Fibroblast of the conjunctiva (primary cell): Measurements from ENCODE around the gene TAP2.

Source experiments
- DNase-seq: peaks from one replicate; pipeline ENCODE4 v3.0.0-alpha.2; 2010; ENCODE audit warnings: low read depth

The TAP2 gene

GRCh38 chr6:32792901-32793435, 45.6 kb downstream of the TAP2 start:
- DNase-seq: no peak

GRCh38 chr6:32790306-32790705, 48.2 kb downstream of the TAP2 start:
- DNase-seq: no peak
